Smooth muscle cell of bladder (primary cell): ENCODE measurements around the gene FBXO28. TPM values are rescaled to one million over a fixed set of nuclear protein-coding genes. Genes with fewer than 3 reads are reported as not detected.

Experiments used
- total RNA-seq: library from RNA; depleted of rRNA; stranded (reverse); fragments of >200 nt; gene quantifications from 2 replicates; pipeline ENCODE4 v1.2.3, GENCODE V29; 2014

Gene FBXO28
- 21.2 and 22.1 TPM in 2 replicates for total RNA-seq

GRCh38 chr1:224113918-224114786 is at the start of gene FBXO28:
Gene FBXO28, plus strand, starts transcription at chr1:224114111. Its CDS starts 19 bp downstream, at chr1:224114130.

GRCh38 chr1:224182866-224183590 is 69.1 kb downstream of the FBXO28 start, which contains the start of gene DEGS1:
Gene DEGS1, plus strand, starts transcription at chr1:224183240. Its CDS starts 97 bp downstream, at chr1:224183337.

Other genes starting within 250 kb of the FBXO28 start
- 60.2 and 65.4 TPM in 2 replicates for gene DEGS1, start 69.1 kb downstream of the FBXO28 start, total RNA-seq
- 18.6 and 21.1 TPM in 2 replicates for gene NVL, start 216.1 kb downstream of the FBXO28 start, total RNA-seq
- 112 and 114 TPM in 2 replicates for gene CNIH4, start 242.8 kb downstream of the FBXO28 start, total RNA-seq